RPMI7951 (cell line): ENCODE measurements around the gene SFXN2. TPM values are rescaled to one million over a fixed set of nuclear protein-coding genes. Genes with fewer than 3 reads are reported as not detected.
"Not testable (repeated sequence)": the region's sequence is repeated elsewhere in the genome, so short reads cannot be mapped to it uniquely, and the experiment has no call there.

Experiments used
- DNase-seq: peaks from one replicate; pipeline ENCODE4 v3.0.0-alpha.2; 2012; ENCODE audit warnings: low read depth
- total RNA-seq: library from RNA; depleted of rRNA; stranded (reverse); fragments of >200 nt; shearing (Covaris generic); gene quantifications from 2 replicates; pipeline ENCODE4 v1.2.3, GENCODE V29; 2014

The SFXN2 gene
- total RNA-seq, 1 experiment from 2014 or later: 1.4 TPM

- DNase-seq: no peak
Measured at GRCh38 chr10:102679596-102679995, 34.8 kb upstream of the SFXN2 start.

- DNase-seq: no peak
Measured at GRCh38 chr10:102681696-102682095, 32.7 kb upstream of the SFXN2 start.

GRCh38 chr10:102682416-102682815, 32.0 kb upstream of the SFXN2 start:
- no peak for DNase-seq

- no peak for DNase-seq
Measured at GRCh38 chr10:102682981-102683380, 31.5 kb upstream of the SFXN2 start.

- no peak for DNase-seq
Measured at GRCh38 chr10:102683736-102684135, 30.7 kb upstream of the SFXN2 start.

- no peak for DNase-seq
Measured at GRCh38 chr10:102691285-102692066, 23.0 kb upstream of the SFXN2 start.

GRCh38 chr10:102695401-102695800, 19.0 kb upstream of the SFXN2 start:
- not testable (repeated sequence) for DNase-seq

GRCh38 chr10:102696736-102697135, 17.7 kb upstream of the SFXN2 start:
- DNase-seq: no peak

GRCh38 chr10:102698894-102699293, 15.5 kb upstream of the SFXN2 start:
- DNase-seq: no peak

- DNase-seq: no peak
Measured at GRCh38 chr10:102701272-102701671, 13.2 kb upstream of the SFXN2 start.

GRCh38 chr10:102701796-102702195, 12.6 kb upstream of the SFXN2 start:
- no peak for DNase-seq

GRCh38 chr10:102702742-102703141, 11.7 kb upstream of the SFXN2 start:
- DNase-seq: no peak

- no peak for DNase-seq
Measured at GRCh38 chr10:102704915-102705314, 9.5 kb upstream of the SFXN2 start.

- no peak for DNase-seq
Measured at GRCh38 chr10:102705531-102705930, 8.9 kb upstream of the SFXN2 start.

GRCh38 chr10:102710609-102711008, 3.8 kb upstream of the SFXN2 start:
- DNase-seq: peak; percentile 77

GRCh38 chr10:102712089-102712488, 2.3 kb upstream of the SFXN2 start:
- no peak for DNase-seq

GRCh38 chr10:102712843-102713538, 1.4 kb upstream of the SFXN2 start:
- DNase-seq: no peak

GRCh38 chr10:102713539-102713813, 960 bp upstream of the SFXN2 start:
- DNase-seq: no peak

GRCh38 chr10:102713814-102714620, 419 bp upstream of the SFXN2 start, which contains the start of gene ARL3:
Gene ARL3 (minus strand): TSS chr10:102714397. CDS start chr10:102714275, 122 bp downstream.
- peak; percentile 97 for DNase-seq

- no peak for DNase-seq
Measured at GRCh38 chr10:102715880-102716279, 1.4 kb downstream of the SFXN2 start.

GRCh38 chr10:102716900-102717565, 2.6 kb downstream of the SFXN2 start:
- DNase-seq: not testable (repeated sequence)

GRCh38 chr10:102718220-102718619, 3.8 kb downstream of the SFXN2 start:
- DNase-seq: peak; percentile 10
